Ecto neural progenitor cell (in vitro differentiated cells): ENCODE data around the gene UAP1.
"Not testable (repeated sequence)": the region's sequence is repeated elsewhere in the genome, so short reads cannot be mapped to it uniquely, and the experiment has no call there.

Source experiments
- DNase-seq: peaks from one replicate; pipeline ENCODE4 v3.0.0-alpha.2; 2018; ENCODE audit warnings: low spot score

The UAP1 gene

GRCh38 chr1:162565460-162565859 is 3.9 kb downstream of the UAP1 start:
- no peak for DNase-seq

GRCh38 chr1:162566870-162567269 is 5.3 kb downstream of the UAP1 start:
- no peak for DNase-seq

- DNase-seq, result no peak
These were observed 7.3 kb downstream of the UAP1 start for GRCh38 chr1:162568802-162569201.

DNA sequence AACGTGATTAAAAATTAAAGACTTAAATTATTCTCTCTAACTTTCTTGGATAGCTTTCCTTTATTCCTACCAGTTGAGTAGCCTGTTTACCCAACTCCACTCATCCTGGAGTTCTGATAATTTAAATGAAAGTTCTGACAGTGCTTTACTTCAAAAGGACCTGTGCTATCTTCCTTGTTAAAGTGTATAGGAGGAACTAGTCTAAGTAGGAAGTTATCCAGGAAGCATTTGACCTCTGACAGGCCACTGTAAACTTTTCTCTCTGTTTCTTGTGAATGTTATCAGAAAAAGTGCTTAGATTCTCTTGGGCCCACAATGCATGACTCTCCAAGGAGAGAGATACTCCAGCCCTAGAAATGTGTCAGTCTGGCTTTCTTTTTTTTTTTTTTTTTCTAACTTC is 9.2 kb downstream of the UAP1 start:
- no peak for DNase-seq

- not testable (repeated sequence) for DNase-seq
These were observed 9.6 kb downstream of the UAP1 start for GRCh38 chr1:162571121-162571520.

DNA sequence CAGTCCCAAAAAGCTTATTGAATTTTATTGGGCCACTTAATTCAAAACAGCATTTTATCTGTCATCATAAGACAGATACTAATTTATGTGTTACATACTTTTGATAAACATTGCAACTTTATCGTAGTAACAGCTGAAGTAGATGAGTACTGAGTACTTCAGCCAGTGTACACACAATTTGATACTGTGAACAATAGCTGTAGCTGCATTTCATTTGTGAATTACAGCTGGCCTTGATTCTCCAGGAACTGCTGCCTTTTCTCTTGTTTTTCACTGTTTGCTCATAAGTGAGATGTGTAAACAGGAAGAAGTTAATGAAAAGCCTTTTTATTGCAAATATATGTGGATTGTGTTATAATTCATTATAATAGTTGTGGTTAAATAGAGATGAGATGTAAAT is 10.2 kb downstream of the UAP1 start:
- DNase-seq, result no peak

GRCh38 chr1:162573136-162573535 is 11.6 kb downstream of the UAP1 start:
- no peak for DNase-seq

GRCh38 chr1:162578071-162578700 is 16.7 kb downstream of the UAP1 start:
- DNase-seq, result no peak

DNA sequence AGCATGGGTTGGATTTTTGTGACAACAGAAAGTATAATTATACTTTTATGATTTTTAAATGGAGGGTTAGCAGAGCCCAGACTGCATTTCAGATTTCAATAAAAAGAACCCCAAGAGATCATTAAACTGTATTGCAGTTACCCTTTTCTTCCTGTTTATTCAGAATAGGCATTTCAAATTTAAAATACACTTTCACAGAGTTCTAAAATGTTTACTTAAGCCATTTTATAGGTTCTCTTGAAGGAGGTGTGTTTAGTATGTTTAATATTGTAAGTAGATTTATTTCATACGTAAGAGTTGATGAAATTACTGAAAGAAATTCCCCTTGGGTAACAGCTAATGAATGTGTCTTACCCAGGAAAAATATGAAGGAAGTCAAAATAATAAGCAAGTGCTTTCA is 17.4 kb downstream of the UAP1 start:
- no peak for DNase-seq

DNA sequence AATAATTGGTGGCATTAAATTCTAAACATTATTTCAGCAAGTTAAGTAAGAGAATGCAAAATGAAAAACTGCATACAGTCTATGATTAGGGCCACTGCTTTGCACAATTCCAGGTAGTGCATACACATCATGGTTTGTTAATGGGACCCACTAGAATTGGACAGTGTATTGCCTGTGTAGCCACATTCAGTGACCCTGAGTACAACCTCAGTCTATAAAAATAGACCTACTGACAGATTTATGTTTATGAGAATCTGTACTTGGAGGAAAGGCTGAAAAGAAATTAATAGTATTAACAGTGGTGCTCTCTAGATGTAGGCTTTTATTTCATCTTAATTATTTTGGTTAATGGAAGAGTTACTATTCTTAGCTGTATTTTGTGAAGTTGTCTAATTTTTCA is 18.8 kb downstream of the UAP1 start:
- DNase-seq, result no peak

GRCh38 chr1:162582901-162583300 is 21.4 kb downstream of the UAP1 start:
- not testable (repeated sequence) for DNase-seq

DNA sequence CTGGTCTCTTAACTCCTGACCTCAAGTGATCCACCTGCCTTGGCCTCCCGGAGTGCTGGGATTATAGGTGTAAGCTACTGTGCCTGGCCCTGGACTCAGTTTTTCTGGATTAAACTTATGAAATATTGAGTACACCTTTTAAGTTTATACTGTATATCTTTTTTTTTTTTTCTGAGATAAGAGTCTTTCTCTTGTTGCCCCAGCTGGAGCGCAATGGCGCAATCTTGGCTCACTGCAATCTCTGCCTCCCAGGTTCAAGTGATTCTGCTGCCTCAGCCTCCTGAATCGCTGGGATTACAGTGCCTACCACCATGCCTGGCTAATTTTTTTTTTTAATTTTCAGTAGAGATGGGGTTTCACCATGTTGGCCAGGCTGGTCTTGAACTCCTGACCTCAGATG is 23.6 kb downstream of the UAP1 start:
- not testable (repeated sequence) for DNase-seq

DNA sequence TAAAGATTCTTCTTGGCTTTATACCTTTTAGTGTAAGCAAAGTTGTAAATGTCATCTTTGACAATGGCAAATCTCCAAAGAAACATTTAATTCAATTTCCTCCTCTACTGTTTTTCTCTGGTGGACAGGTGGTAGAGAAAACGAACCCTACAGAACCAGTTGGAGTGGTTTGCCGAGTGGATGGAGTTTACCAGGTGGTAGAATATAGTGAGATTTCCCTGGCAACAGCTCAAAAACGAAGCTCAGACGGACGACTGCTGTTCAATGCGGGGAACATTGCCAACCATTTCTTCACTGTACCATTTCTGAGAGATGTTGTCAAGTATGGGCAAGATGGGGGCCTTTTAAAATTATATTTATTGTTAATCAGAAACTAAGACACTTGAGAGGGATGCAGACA is 25.8 kb downstream of the UAP1 start:
- no peak for DNase-seq

GRCh38 chr1:162587761-162588260 is 26.3 kb downstream of the UAP1 start:
- DNase-seq, result no peak

DNA sequence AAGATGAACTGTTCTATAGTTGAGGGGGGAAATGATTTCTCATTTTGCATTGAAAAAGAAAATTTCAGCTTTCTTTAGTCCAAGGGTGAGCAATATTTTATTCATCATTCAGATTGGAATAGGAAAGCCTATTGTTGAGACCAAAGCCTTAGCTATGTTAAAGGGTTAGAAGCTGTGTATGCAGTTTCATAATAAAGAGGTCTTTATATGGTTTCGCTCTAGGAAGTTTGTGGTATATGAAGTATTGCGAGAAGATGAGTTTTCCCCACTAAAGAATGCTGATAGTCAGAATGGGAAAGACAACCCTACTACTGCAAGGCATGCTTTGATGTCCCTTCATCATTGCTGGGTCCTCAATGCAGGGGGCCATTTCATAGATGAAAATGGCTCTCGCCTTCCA is 28.6 kb downstream of the UAP1 start:
- DNase-seq, result no peak

DNA sequence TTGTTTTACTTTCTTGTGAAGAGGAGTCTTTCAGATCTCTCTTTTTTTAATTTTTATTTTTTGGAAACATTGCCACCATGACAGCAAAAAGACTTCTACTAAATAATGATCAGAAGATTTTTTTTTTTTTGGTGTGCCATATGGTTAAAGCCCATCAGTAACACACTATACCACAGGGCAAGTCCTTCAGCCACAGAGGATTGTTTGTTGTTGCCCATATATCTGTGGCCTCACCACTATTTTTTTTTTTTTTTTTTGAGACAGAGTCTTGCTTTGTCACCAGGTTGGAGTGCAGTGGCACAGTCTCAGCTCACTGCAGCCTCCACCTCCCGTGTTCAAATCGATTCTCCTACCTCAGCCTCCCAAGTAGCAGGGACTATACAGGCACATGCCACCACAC is 29.2 kb downstream of the UAP1 start:
- no peak for DNase-seq

GRCh38 chr1:162596514-162597170 is 35.1 kb downstream of the UAP1 start:
- DNase-seq, result no peak

DNA sequence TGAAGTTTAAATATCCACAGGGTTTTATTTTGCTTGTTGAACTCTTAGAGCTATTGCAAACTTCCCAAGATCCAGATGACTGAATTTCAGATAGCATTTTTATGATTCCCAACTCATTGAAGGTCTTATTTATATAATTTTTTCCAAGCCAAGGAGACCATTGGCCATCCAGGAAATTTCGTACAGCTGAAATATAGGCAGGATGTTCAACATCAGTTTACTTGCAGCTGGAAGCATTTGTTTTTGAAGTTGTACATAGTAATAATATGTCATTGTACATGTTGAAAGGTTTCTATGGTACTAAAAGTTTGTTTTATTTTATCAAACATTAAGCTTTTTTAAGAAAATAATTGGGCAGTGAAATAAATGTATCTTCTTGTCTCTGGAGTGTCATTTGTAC is 37.9 kb downstream of the UAP1 start:
- DNase-seq, result no peak

DNA sequence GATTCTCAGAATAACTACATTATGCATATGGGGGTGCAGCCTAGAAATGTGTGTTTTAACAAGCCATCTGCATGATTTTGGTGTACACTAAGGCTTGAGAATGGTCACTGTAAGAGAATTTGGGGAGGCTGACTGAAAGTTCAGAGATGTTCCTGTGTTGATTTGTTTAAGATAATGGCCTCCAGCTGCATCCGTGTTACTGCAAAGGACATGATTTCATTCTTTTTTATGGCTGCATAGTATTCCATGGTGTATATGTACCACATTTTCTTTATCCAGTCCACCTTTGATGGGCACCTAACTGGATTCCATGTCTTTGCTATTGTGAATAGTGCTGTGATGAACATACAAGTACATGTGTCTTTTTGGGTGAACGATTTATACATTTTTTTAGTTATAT is 41.6 kb downstream of the UAP1 start:
- DNase-seq, result not testable (repeated sequence)

- no peak for DNase-seq
These were observed 43.9 kb downstream of the UAP1 start for GRCh38 chr1:162605225-162605927.

GRCh38 chr1:162609306-162609705 is 47.8 kb downstream of the UAP1 start:
- DNase-seq, result no peak

GRCh38 chr1:162612606-162613400 is 51.3 kb downstream of the UAP1 start:
- DNase-seq, result no peak
